Activated naive CD8-positive, alpha-beta T cell treated with anti-CD3 and anti-CD28 coated beads, Interleukin-2, amount 50 U/mL, for 16 hours (primary cell): ENCODE data around the gene CDH7.

Experiments used
- DNase-seq: peaks from one replicate; pipeline ENCODE4 v3.0.0-alpha.2; 2020; ENCODE audit warnings: low read depth, low spot score

The CDH7 gene, protein sequence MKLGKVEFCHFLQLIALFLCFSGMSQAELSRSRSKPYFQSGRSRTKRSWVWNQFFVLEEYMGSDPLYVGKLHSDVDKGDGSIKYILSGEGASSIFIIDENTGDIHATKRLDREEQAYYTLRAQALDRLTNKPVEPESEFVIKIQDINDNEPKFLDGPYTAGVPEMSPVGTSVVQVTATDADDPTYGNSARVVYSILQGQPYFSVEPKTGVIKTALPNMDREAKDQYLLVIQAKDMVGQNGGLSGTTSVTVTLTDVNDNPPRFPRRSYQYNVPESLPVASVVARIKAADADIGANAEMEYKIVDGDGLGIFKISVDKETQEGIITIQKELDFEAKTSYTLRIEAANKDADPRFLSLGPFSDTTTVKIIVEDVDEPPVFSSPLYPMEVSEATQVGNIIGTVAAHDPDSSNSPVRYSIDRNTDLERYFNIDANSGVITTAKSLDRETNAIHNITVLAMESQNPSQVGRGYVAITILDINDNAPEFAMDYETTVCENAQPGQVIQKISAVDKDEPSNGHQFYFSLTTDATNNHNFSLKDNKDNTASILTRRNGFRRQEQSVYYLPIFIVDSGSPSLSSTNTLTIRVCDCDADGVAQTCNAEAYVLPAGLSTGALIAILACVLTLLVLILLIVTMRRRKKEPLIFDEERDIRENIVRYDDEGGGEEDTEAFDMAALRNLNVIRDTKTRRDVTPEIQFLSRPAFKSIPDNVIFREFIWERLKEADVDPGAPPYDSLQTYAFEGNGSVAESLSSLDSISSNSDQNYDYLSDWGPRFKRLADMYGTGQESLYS

DNA sequence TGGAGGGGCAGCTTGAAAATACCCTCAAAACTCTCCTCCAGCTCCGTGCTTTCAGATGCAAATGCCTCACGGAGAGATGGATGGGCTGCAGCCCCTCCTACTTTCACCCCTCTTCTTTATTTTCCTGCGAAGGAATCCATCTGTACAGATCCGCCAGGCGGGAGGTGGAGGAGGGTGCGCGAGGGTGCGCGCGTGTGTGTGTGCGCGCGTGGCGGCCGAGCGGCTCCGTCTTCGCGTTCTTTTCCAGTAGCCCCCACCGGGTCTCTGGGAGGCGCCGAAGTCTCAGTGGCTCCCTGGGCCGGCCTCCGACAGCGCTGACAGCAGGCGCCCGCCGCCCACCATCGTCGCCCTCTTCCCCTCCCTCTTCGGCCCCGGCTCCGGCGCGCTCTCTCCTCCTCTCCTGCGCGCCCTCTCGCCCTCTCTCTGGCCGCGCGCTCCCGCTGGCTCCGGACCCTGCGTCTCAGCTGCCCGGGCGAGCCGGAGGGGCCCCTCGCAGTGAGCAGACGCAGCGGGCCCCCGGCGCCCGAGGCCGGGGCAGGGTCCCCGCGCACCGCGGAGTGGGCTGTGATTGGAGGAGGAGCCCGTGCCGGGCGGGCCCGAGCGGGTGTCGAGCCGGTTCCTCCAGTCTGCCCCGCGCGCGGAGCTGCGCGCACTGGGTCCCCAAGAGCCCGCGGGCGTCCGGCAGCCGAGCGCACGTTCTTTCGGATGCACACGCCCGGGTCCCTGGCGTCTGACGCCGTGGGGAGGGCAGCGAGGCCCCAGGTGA is at the start of gene CDH7:
CDH7 (plus strand) TSS at position 624 of the 766 bp plus-strand sequence. CDS start 11,831 bp downstream, outside the sequence.
- no peak for DNase-seq

DNA sequence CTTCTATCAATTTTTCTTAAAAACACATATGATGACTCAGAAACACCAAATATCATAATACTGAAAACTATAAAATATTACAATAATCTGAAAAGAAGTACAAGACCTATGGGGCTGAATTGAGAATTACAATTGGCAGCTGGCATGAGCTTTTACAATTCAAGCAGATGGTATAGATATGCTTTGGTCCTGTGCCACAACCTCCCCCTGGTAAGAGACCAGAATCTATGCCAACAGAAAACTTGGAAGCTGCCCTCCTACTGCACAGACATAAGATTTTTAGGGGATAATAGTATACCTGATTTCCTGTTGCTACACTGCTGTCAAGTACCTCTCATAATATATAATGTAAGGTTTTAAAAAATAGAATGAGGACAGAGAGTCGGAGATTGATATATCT is 46.8 kb upstream of the CDH7 start:
- DNase-seq: no peak

DNA sequence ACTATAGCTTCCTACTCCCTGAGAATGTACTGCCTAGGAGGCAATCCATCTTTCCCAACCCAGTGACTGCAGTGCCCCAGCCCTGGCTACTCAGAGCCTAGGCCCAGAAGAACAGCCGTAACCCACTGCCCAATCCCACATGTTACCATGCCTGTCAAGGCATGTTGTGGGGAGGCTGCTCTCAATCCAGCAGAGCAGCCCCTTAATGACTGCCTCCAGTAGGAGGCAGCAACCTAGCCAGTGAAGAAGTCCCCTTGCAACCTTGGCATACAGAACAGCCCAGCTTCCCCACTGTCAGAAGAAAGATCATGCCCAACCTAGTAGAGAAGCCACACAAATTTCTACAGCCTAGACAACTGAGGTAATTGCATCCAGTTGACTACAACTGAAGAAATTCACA is 44.2 kb upstream of the CDH7 start:
- no peak for DNase-seq

GRCh38 chr18:65711493-65711892 is 39.3 kb upstream of the CDH7 start:
- no peak for DNase-seq

DNA sequence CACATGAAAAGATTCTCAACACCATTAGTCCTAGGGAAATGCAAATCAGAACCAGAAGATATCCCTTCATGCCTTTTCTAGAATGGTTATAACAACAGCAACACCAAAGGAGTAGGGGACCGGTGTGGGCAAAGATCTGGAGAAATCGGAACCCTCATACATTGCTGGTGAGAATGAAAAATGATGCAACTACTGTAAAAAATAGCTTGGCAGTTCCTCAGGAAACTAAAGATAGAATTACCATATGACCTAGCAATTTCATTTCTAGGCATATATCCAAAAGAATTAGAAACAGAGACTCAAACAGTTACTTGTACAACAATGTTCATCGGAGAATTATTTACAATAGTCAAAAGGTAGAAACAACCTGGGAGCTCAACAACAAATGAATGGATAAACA is 29.2 kb upstream of the CDH7 start:
- no peak for DNase-seq

- no peak for DNase-seq
These were observed 25.4 kb upstream of the CDH7 start for GRCh38 chr18:65725251-65726050.

GRCh38 chr18:65735155-65735554 is 15.7 kb upstream of the CDH7 start:
- no peak for DNase-seq

GRCh38 chr18:65737471-65737955 is 13.3 kb upstream of the CDH7 start:
- no peak for DNase-seq

- DNase-seq: no peak
These were observed 3.9 kb upstream of the CDH7 start for GRCh38 chr18:65746936-65747335.

GRCh38 chr18:65748321-65748720 is 2.5 kb upstream of the CDH7 start:
- DNase-seq: no peak

DNA sequence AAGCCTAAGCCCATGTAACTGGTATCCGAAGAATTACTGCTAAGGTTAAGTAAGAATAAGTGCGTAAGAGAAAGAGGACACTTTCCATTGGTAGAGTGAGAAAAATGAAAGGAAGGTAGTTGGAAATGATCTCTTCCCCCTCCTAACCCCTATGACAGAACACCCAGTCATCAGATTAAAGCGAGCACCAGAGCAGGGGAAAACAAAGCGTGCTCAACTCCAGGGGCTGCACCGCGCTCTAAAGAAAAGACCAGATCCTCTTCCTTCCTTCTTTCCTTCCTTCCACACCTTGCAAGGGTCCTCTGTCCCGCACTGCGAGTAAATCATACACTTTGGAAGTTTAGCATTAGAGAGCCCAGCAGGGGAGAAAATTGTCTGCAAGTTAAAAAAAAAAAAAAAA is 971 bp upstream of the CDH7 start:
- no peak for DNase-seq

DNA sequence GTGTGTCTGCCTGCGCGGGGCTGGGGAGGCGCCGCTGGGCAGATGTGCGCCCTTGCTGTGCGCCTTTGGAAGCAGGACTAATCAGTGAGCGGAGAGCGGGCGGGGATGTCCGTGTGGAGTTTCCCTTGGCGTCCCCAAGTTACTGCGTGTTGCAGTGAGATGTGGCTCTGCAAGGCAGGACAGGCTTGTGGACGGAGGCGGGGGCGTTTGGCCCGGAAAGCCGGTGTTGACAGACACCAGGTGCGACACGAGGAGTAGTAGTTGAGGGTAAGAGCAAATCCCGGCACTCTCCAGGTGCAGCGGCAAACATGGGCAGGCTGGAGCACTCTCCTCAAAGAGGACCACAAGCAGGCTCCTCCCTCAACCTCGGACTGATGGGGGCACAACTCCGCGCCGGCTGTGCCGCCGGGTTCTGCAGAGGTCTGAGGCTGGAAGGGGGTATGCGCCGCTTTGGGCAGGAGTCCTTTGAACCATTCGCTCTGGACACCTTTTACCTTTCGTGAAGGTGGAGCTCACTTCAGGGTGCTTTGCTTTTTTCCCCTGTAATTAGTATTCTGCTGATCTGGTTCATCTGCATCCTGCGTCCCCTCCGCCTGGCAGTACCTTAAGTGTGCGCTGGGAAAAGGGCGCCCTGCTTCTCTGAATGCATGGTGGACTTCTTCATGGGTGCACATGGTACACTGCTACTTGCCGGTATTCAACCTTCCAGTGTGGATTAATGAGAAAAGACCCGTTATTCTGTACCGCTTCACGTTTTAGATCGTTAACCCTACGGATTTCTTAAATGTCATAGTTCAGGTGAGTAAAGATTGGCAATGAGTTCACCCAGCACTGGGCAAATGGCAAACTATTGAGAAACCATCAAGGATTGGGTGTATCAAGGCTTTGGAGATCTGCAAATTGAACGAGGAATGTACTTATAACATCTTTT is 608 bp downstream of the CDH7 start:
- DNase-seq: no peak

DNA sequence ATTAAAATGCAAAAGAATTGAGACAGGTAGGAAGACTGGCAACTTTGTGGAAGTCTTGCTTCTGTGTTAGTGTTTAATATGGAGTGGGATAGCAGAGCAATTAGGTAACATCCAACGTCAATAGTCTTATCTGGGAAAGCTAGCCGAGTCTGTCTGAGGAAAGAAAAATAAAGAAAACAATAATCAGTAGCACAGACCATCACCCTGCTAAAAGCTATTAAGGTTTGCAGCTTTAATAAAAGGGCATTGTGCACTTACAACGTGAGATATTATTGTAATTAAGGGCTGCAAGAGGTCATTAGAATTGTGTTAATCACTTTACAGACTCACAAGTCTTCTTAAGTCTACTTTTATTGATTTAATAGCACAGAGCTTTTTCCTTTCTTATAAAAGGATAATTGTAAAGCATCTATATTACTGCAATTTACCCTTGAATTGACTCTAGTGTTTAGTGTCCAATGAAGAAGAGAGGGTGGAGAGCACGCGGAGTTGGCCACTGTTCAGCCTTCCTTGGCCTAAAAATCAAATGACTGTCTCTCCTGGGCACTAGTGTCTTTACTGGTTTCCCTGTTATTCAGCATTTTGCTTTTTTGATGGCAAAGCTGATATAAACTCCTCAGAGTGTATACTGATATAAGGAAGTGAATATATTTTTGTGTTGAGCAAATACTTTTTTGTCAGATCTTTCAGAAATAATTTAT is 2.0 kb downstream of the CDH7 start:
- no peak for DNase-seq

DNA sequence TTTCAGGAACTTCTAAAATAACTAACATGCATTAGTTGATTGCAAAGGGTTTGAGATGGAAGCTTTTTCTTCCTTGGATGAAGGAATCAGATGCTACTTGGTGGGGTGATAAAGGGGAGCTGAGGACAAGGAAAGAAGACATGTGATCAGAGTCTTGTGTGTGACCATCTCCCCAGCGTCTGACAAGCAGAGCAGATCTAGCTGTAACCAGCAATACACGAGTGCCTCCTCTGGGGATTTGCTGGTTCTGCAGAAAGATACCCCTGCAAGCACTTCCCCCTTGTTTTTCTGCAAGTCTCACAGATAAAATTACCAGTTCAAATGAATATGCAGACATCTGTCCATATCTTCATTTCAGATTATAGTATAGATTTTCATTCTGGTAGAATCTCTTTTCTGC is 2.7 kb downstream of the CDH7 start:
- no peak for DNase-seq

DNA sequence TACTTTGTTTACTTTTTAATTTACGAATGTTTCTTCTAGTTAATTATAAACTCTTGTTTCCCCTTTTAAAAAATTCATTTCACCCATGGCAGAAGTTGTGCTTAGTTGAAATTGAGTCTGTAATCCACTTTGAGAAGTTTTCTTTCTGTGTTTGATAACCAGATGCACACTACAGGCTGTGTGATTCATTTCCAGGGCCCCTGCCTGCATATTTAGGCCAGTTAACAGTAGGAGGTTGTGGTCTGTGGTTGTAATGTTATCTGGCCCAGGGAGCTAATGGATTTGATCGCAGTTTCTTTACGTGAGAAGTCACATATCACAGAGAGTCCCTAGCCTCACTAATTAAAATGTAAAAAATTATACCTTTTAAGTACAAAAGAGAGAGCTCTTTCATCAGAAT is 3.3 kb downstream of the CDH7 start:
- no peak for DNase-seq

- no peak for DNase-seq
These were observed 4.8 kb downstream of the CDH7 start for GRCh38 chr18:65755616-65756015.

DNA sequence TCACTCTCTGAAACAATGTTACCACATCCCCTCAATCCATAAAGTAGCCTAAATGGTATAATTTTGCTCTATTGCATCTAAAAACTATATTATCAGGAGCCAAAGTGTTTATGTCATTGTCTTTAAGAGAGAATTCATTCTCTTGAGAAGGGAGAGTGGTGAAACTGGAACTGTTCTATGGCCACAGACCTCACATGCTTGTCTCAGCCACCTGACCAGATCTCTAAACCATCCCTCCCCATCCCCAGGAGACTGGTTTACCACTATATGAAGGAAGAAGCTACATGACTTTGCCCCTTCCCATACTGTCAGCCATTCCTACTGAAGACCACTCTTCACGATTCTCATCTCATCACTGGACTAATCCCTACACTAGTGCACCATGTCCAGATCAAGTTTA is 9.6 kb downstream of the CDH7 start:
- no peak for DNase-seq

DNA sequence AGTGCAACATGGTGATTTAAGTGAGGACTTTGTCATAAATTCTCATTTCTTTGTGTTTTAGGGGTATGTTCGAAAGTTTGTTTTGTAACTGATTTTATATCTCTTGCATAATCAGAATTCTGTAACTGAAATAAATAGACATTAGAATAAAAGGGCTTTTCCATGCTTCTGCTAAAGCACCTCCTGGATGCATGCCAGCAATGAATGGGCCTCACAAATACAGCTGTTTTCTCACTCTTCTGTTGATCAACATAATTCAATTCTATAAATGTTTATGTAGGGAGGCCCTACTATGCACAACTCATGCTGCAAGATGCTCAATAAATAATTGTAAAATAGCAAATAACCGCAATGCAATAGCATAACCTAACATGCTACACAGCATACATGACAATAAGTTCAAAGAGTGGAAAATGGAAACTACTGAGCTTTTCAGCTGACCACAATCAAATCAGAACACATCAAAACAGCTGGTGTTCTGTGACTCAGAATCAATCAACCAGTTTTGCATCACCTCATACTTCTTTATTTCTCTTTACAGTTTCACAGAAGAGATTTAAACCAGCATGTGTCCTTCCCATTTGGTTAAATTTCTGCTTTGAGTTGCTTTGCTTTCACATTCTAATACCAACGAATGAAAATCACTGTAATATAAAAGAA is 11.0 kb downstream of the CDH7 start:
- DNase-seq: no peak

GRCh38 chr18:65762556-65762955 is 11.7 kb downstream of the CDH7 start:
- DNase-seq: no peak
